HEK293 (cell line): ENCODE results near the gene VGLL4.

Experiments
- CTCF ChIP-seq: fragments of 450-650 bp; formaldehyde crosslinking; IDR thresholded peaks from 2 replicates; pipeline ENCODE4 v1.5.1; 2016; ENCODE audit warnings: missing biosample characterization, missing genetic modification characterization
- HOXC10 ChIP-seq: sonication (generic); formaldehyde crosslinking; IDR thresholded peaks from 2 replicates; pipeline ENCODE4 v1.8.1; 2023; ENCODE audit warnings: mild to moderate bottlenecking, missing genetic modification reagents
- PRDM6 ChIP-seq: fragments of 450-650 bp; formaldehyde crosslinking; IDR thresholded peaks from 2 replicates; pipeline ENCODE4 v1.5.1; 2017; ENCODE audit warnings: missing biosample characterization, missing genetic modification characterization
- SETDB1 ChIP-seq: IDR thresholded peaks from one replicate; pipeline ENCODE4 v1.6.1; 2017; ENCODE audit warnings: mild to moderate bottlenecking, low read length, moderate library complexity, mixed read lengths; ENCODE audit not compliant: insufficient read length
- ZNF112 ChIP-seq: fragments of 450-650 bp; formaldehyde crosslinking; IDR thresholded peaks from 2 replicates; pipeline ENCODE4 v1.5.0; 2017; ENCODE audit warnings: missing biosample characterization, missing genetic modification characterization
- ZNF214 ChIP-seq: fragments of 450-650 bp; formaldehyde crosslinking; IDR thresholded peaks from 2 replicates; pipeline ENCODE4 v1.5.1; 2017; ENCODE audit warnings: missing biosample characterization, mild to moderate bottlenecking, missing genetic modification characterization, borderline replicate concordance
- ZNF350 ChIP-seq: fragments of 450-650 bp; formaldehyde crosslinking; IDR thresholded peaks from 2 replicates; pipeline ENCODE4 v1.5.0; 2017; ENCODE audit warnings: missing biosample characterization, mild to moderate bottlenecking, missing genetic modification characterization
- ZNF629 ChIP-seq: fragments of 450-650 bp; formaldehyde crosslinking; IDR thresholded peaks from 2 replicates; pipeline ENCODE4 v1.5.1; 2017; ENCODE audit warnings: missing biosample characterization, missing genetic modification characterization
- ZNF639 ChIP-seq: fragments of 450-650 bp; formaldehyde crosslinking; IDR thresholded peaks from 2 replicates; pipeline ENCODE4 v1.5.1; 2016; ENCODE audit warnings: missing biosample characterization, missing genetic modification characterization

GRCh38 chr3:11636394-11636770 is 7.3 kb downstream of the VGLL4 start:
- TF ChIP-seq CTCF (tag by site-specific recombination) (no peak), PRDM6 (tag by site-specific recombination) (no peak), ZNF629 (tag by site-specific recombination) (no peak), ZNF350 (no peak), ZNF214 (tag by site-specific recombination) (no peak), ZNF639 (tag by site-specific recombination) (no peak), ZNF112 (no peak), SETDB1 (no peak), HOXC10 (CRISPR knock-in tag) (no peak)
